HepG2 (cell line): Measurements from ENCODE around the gene EHD1. TPM values are rescaled to one million over a fixed set of nuclear protein-coding genes. Genes with fewer than 3 reads are reported as not detected.
A peak's percentile ranks its signal among the peaks of the same experiment; 100 is the strongest.

Experiments used
- ARID3A ChIP-seq: IDR thresholded peaks from 2 replicates; pipeline ENCODE4 v1.6.1; 2012; ENCODE audit warnings: low read depth, low read length, improper control_type of control experiment
- EEA1 ChIP-seq: sonication (generic); formaldehyde crosslinking; IDR thresholded peaks from 2 replicates; pipeline ENCODE4 v1.5.1; 2020; ENCODE audit warnings: mild to moderate bottlenecking, missing genetic modification reagents, borderline replicate concordance
- ETV5 ChIP-seq: IDR thresholded peaks from 2 replicates; pipeline ENCODE4 v1.6.1; 2018; ENCODE audit warnings: missing biosample characterization, missing genetic modification reagents, inconsistent platforms, borderline replicate concordance
- FOXA3 ChIP-seq: IDR thresholded peaks from 2 replicates; pipeline ENCODE4 v1.6.1; 2016; ENCODE audit warnings: missing genetic modification reagents, missing compliant biosample characterization
- KMT2B ChIP-seq: IDR thresholded peaks from 2 replicates; pipeline ENCODE4 v1.6.1; 2016; ENCODE audit warnings: missing genetic modification reagents, missing compliant biosample characterization
- PCBP2 ChIP-seq: fragments of 200-400 bp; formaldehyde crosslinking; optimal IDR thresholded peaks from 2 replicates; pipeline ENCODE3; 2018; ENCODE audit warnings: low read length, low read depth; ENCODE audit not compliant: poor library complexity, severe bottlenecking
- PLRG1 ChIP-seq: fragments of 450-650 bp; conservative IDR thresholded peaks from 2 replicates; pipeline ENCODE4 v1.6.1; 2016
- SMYD3 ChIP-seq: sonication (generic); formaldehyde crosslinking; IDR thresholded peaks from 2 replicates; pipeline ENCODE4 v1.8.1; 2023; ENCODE audit warnings: mild to moderate bottlenecking, missing genetic modification reagents
- SNAI1 ChIP-seq: sonication (generic); formaldehyde crosslinking; IDR thresholded peaks from 2 replicates; pipeline ENCODE4 v1.5.0; 2020; ENCODE audit warnings: mild to moderate bottlenecking, missing genetic modification reagents, borderline replicate concordance
- ZBTB25 ChIP-seq: IDR thresholded peaks from 2 replicates; pipeline ENCODE4 v1.6.1; 2018; ENCODE audit warnings: missing genetic modification reagents
- ZNF205 ChIP-seq: IDR thresholded peaks from 2 replicates; pipeline ENCODE4 v1.6.1; 2018; ENCODE audit warnings: missing biosample characterization, missing genetic modification reagents
- ZNF280B ChIP-seq: sonication (generic); formaldehyde crosslinking; IDR thresholded peaks from 2 replicates; pipeline ENCODE4 v1.5.0; 2020; ENCODE audit warnings: missing genetic modification reagents, mild to moderate bottlenecking, borderline replicate concordance
- ZNF598 ChIP-seq: sonication (generic); formaldehyde crosslinking; IDR thresholded peaks from 2 replicates; pipeline ENCODE4 v1.5.1; 2020; ENCODE audit warnings: mild to moderate bottlenecking, missing genetic modification reagents, borderline replicate concordance
- ZSCAN9 ChIP-seq: IDR thresholded peaks from 2 replicates; pipeline ENCODE4 v1.6.1; 2016; ENCODE audit warnings: borderline replicate concordance
- polyA plus RNA-seq, 8 experiments: library from polyadenylated mRNA; depleted of rRNA in 3 of 8; stranded (reverse) in 7 of 8; unstranded in 1 of 8; fragments of >200 nt; fragmentation: Illumina TruSeq in 4 of 8; extraction: Trizol in 4 of 8; gene quantifications; 2 replicates each; pipeline versions ENCODE4 v1.2.1 to v1.2.3, GENCODE V29; 2011 to 2016; ENCODE audit warnings: low read depth in 4 of 8, missing spikeins in 1 of 8, mixed read lengths in 1 of 8; ENCODE audit not compliant: insufficient read depth in 1 of 8
- total RNA-seq, 5 experiments: library from RNA; depleted of rRNA; stranded (reverse); fragments of >200 nt; fragmentation: Illumina TruSeq; extraction: Trizol; gene quantifications; 2 replicates each; pipeline ENCODE4 v1.2.3, GENCODE V29; 2016; ENCODE audit warnings: low read depth in 1 of 5
- TF ChIP-seq, protein P1 (sequence below): sonication (generic); formaldehyde crosslinking; IDR thresholded peaks from 2 replicates; pipeline ENCODE4 v1.4.0; 2020; ENCODE audit warnings: missing genetic modification reagents; ENCODE audit errors: not compliant biosample characterization
- TF ChIP-seq, protein P2 (sequence below): IDR thresholded peaks from 2 replicates; pipeline ENCODE4 v1.6.1; 2016; ENCODE audit warnings: control low read depth
- TF ChIP-seq, protein P3 (sequence below): sonication (generic); formaldehyde crosslinking; IDR thresholded peaks from 2 replicates; pipeline ENCODE4 v1.5.0; 2020; ENCODE audit warnings: mild to moderate bottlenecking, missing genetic modification reagents
- TF ChIP-seq, protein P4 (sequence below): sonication (generic); formaldehyde crosslinking; IDR thresholded peaks from 2 replicates; pipeline ENCODE4 v1.8.1; 2023; ENCODE audit warnings: mild to moderate bottlenecking, moderate library complexity, missing genetic modification reagents

Gene EHD1
- total and polyA plus RNA-seq, 2 of the 13 experiments (the other 11 are each of a cell fraction or from before 2014, with no cell fraction given), result 23.6 to 26.6 TPM

DNA sequence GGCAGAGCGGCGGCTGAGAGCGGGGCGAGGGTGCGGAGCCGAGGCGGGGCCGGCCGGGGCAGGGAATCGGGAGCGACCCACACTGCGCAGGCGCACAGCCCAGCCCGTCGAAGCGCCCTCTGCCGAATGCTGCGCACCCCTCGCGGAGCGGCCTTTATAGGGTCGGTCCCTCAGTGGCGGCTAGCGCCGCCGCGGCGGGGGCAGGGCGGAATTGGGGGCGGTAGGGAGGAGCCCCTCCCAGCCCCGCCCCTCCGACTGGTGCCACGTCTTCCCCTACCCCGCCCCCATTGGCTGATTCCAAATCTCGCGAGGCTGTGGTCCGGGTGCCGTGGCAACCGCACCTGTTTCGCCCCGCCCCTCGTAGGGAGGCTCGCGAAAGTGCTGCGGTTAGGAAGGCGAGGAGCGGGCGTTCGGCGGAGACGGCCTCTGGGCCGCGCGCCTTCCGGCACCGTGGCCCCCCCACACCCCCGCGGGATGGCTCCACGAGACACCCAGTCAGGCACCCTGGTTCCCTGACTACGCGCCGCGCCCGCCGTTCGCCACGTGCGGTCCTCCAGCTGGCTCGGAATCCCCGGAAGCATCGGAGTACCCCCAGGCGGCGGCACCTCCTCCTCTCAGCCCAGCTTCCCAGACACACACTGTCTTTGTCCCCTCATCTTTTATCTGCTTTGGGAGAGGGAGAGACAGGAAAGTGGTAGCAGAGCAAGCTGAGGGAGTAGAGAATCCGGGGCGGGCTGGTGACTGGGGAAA, at the start of gene EHD1 (continued):
- TF ChIP-seq SNAI1 (0 out of 2 replicates have a peak, but pooled peaks have one; percentile 59), KMT2B (0 out of 2 replicates have a peak, but pooled peaks have one; percentile 29), ETV5 (CRISPR knock-in tag) (peak; percentile 71), ZNF280B (CRISPR knock-in tag) (peak; percentile 63; the same call in 1 of the 2 replicates), ARID3A (no peak), ZBTB25 (CRISPR knock-in tag) (peak; percentile 70; the same call in 1 of the 2 replicates), ZNF598 (CRISPR knock-in tag) (no peak), ZNF205 (CRISPR knock-in tag) (peak; percentile 88; the same call in 1 of the 2 replicates), PLRG1 (no peak), PCBP2 (no peak), FOXA3 (CRISPR knock-in tag) (peak; percentile 26; the same call in 1 of the 2 replicates), ZSCAN9 (CRISPR knock-in tag) (peak; percentile 60; the same call in 1 of the 2 replicates), EEA1 (CRISPR knock-in tag) (no peak), SMYD3 (no peak; the same call in 1 of the 2 replicates)
- TF ChIP-seq, protein P1, sequence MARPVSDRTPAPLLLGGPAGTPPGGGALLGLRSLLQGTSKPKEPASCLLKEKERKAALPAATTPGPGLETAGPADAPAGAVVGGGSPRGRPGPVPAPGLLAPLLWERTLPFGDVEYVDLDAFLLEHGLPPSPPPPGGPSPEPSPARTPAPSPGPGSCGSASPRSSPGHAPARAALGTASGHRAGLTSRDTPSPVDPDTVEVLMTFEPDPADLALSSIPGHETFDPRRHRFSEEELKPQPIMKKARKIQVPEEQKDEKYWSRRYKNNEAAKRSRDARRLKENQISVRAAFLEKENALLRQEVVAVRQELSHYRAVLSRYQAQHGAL, result no peak
- TF ChIP-seq, protein P2, sequence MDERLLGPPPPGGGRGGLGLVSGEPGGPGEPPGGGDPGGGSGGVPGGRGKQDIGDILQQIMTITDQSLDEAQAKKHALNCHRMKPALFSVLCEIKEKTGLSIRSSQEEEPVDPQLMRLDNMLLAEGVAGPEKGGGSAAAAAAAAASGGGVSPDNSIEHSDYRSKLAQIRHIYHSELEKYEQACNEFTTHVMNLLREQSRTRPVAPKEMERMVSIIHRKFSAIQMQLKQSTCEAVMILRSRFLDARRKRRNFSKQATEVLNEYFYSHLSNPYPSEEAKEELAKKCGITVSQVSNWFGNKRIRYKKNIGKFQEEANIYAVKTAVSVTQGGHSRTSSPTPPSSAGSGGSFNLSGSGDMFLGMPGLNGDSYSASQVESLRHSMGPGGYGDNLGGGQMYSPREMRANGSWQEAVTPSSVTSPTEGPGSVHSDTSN (CRISPR knock-in tag), result no peak
- TF ChIP-seq, protein P3, sequence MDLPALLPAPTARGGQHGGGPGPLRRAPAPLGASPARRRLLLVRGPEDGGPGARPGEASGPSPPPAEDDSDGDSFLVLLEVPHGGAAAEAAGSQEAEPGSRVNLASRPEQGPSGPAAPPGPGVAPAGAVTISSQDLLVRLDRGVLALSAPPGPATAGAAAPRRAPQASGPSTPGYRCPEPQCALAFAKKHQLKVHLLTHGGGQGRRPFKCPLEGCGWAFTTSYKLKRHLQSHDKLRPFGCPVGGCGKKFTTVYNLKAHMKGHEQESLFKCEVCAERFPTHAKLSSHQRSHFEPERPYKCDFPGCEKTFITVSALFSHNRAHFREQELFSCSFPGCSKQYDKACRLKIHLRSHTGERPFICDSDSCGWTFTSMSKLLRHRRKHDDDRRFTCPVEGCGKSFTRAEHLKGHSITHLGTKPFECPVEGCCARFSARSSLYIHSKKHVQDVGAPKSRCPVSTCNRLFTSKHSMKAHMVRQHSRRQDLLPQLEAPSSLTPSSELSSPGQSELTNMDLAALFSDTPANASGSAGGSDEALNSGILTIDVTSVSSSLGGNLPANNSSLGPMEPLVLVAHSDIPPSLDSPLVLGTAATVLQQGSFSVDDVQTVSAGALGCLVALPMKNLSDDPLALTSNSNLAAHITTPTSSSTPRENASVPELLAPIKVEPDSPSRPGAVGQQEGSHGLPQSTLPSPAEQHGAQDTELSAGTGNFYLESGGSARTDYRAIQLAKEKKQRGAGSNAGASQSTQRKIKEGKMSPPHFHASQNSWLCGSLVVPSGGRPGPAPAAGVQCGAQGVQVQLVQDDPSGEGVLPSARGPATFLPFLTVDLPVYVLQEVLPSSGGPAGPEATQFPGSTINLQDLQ (CRISPR knock-in tag), result no peak
- TF ChIP-seq, protein P4, sequence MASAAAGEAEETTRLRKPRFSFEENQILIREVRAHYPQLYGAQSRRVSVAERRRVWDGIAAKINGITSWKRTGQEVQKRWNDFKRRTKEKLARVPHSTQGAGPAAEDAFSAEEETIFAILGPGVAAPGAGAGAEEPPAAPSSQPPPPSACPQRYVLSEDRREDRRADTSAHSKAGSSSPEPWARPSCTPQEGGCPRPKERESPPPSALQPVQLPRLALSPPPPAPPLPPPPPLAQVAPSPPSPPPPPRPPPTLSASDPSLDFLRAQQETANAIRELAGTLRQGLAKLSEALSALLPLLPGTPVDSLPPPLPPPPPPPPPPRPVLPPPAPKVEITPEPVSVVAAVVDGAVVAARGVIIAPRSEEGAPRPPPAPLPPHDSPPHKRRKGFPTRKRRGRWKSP (CRISPR knock-in tag), result peak; percentile 82
